HT1080 (cell line): Measurements from ENCODE around the gene PPM1A. TPM values are rescaled to one million over a fixed set of nuclear protein-coding genes. Genes with fewer than 3 reads are reported as not detected.

Experiments
- DNase-seq: peaks from one replicate; pipeline ENCODE4 v3.0.0-alpha.2; 2015; ENCODE audit warnings: low read depth
- polyA plus RNA-seq, 2 experiments: library from polyadenylated mRNA; depleted of rRNA; stranded (reverse); fragments of >200 nt; gene quantifications; 2 replicates each; pipeline ENCODE4 v1.2.3, GENCODE V29; 2015
- total RNA-seq: library from RNA; depleted of rRNA; stranded (reverse); fragments of >200 nt; shearing (Covaris generic); gene quantifications from 2 replicates; pipeline ENCODE4 v1.2.3, GENCODE V29; 2014; rRNA removed

PPM1A gene
- 11.1 and 14.2 TPM in 2 replicates for total RNA-seq
- 23.9 and 27.4 TPM in 2 replicates for polyA plus RNA-seq (2015; cell fraction: cytosol; rRNA removed)
- 24.0 and 32.8 TPM in 2 replicates for polyA plus RNA-seq (2015; cell fraction: nucleus; rRNA removed)

GRCh38 chr14:60248697-60249318 is at the start of gene PPM1A:
TSS of gene PPM1A (plus strand) at chr14:60249221. CDS start at chr14:60282704, 33,483 bp downstream.
- DNase-seq, result peak; percentile 93

GRCh38 chr14:60199321-60199720 is 49.7 kb upstream of the PPM1A start:
- DNase-seq, result no peak

- DNase-seq, result no peak
Measured at GRCh38 chr14:60204104-60204842, 44.7 kb upstream of the PPM1A start.

- no peak for DNase-seq
Measured at GRCh38 chr14:60204843-60205774, 43.9 kb upstream of the PPM1A start.

- no peak for DNase-seq
Measured at GRCh38 chr14:60206249-60206670, 42.8 kb upstream of the PPM1A start.

- DNase-seq, result no peak
Measured at GRCh38 chr14:60206837-60207533, 42.0 kb upstream of the PPM1A start.

GRCh38 chr14:60210703-60211102 is 38.3 kb upstream of the PPM1A start:
- DNase-seq, result no peak

GRCh38 chr14:60211153-60211552 is 37.9 kb upstream of the PPM1A start:
- no peak for DNase-seq

GRCh38 chr14:60212503-60213371 is 36.3 kb upstream of the PPM1A start:
- no peak for DNase-seq

- no peak for DNase-seq
Measured at GRCh38 chr14:60214003-60214402, 35.0 kb upstream of the PPM1A start.

- DNase-seq, result no peak
Measured at GRCh38 chr14:60214415-60215126, 34.5 kb upstream of the PPM1A start.

GRCh38 chr14:60215127-60215444 is 33.9 kb upstream of the PPM1A start:
- no peak for DNase-seq

GRCh38 chr14:60215520-60216420 is 33.3 kb upstream of the PPM1A start:
- DNase-seq, result no peak

- DNase-seq, result no peak
Measured at GRCh38 chr14:60217713-60218112, 31.3 kb upstream of the PPM1A start.

- DNase-seq, result no peak
Measured at GRCh38 chr14:60220084-60220483, 28.9 kb upstream of the PPM1A start.

GRCh38 chr14:60220917-60221316 is 28.1 kb upstream of the PPM1A start:
- no peak for DNase-seq

- DNase-seq, result no peak
Measured at GRCh38 chr14:60221457-60221856, 27.6 kb upstream of the PPM1A start.

- no peak for DNase-seq
Measured at GRCh38 chr14:60222820-60223219, 26.2 kb upstream of the PPM1A start.
